SK-N-MC (cell line): ENCODE measurements around the gene FBXL17.

Experiments used
- EZH2 ChIP-seq: fragments of 200-600 bp; sonication (generic); IDR thresholded peaks from one replicate; pipeline ENCODE4 v1.6.1; 2017; ENCODE audit warnings: antibody characterized with exemption
- POLR2AphosphoS5 ChIP-seq: IDR thresholded peaks from 2 replicates; pipeline ENCODE4 v1.6.1; 2012; ENCODE audit warnings: mild to moderate bottlenecking, low read depth, low read length, borderline replicate concordance

- TF ChIP-seq POLR2AphosphoS5 (no peak), EZH2 (no peak)
These were observed 494.5 kb downstream of the FBXL17 start for GRCh38 chr5:107887166-107887943.
